ENCODE measurements around the gene YWHAE.

GRCh38 chr17:1379208-1379929, 20.7 kb downstream of the YWHAE start:
- no peak for TF ChIP-seq POLR2A (IDR thresholded peaks at IDR 0.05)
- TF ChIP-seq CTCF (IDR thresholded peaks at IDR 0.05): no peak

Measured in right lobe of liver (tissue), 4 donors.